H1 (cell line): ENCODE results near the gene LORICRIN. TPM values are rescaled to one million over a fixed set of nuclear protein-coding genes. Genes with fewer than 3 reads are reported as not detected.

Source experiments
- CTCF ChIA-PET: fragments of 300-600 bp; sonication (Branson Sonifier 250); formaldehyde crosslinking; loops from one replicate; lab custom pipeline; 2021; ENCODE audit not compliant: partially characterized antibody; lab: Charles Lee
- POLR2A ChIA-PET: fragments of 300-600 bp; sonication (Branson Sonifier 250); formaldehyde crosslinking; loops from one replicate; lab custom pipeline; 2021; ENCODE audit warnings: inconsistent platforms; ENCODE audit not compliant: partially characterized antibody; lab: Charles Lee
- DNase-seq, 2 experiments: peaks; one replicate each; pipeline versions ENCODE4 v3.0.0 to v3.0.0-alpha.2; 2010 to 2022; ENCODE audit warnings: low spot score in 2 of 2, low read depth in 1 of 2, mixed read lengths in 1 of 2
- FAIRE-seq: peaks from 2 replicates; lab custom pipeline; 2011; peaks lifted over from hg19 to GRCh38; lab: Jason Lieb, UNC
- H2AFZ ChIP-seq: 2 replicates; pipeline ENCODE4 v1.8.1; 2012; ENCODE audit warnings: low read length, inconsistent platforms
- H2AK5ac ChIP-seq: 2 replicates; pipeline ENCODE4 v1.6.1; 2013; ENCODE audit warnings: low read depth, low read length
- H2BK120ac ChIP-seq: replicated peaks from 2 replicates; pipeline ENCODE3; 2013; ENCODE audit warnings: low read depth, low read length, inconsistent platforms
- H2BK12ac ChIP-seq: 2 replicates; pipeline ENCODE4 v1.6.1; 2013; ENCODE audit warnings: low read depth, low read length
- H2BK15ac ChIP-seq: 2 replicates; pipeline ENCODE4 v1.6.1; 2013; ENCODE audit warnings: low read length
- H2BK20ac ChIP-seq: 2 replicates; pipeline ENCODE4 v1.6.1; 2013; ENCODE audit warnings: low read length
- H2BK5ac ChIP-seq: 2 replicates; pipeline ENCODE4 v1.6.1; 2013; ENCODE audit warnings: low read depth, low read length
- H3K14ac ChIP-seq: 2 replicates; pipeline ENCODE4 v1.6.1; 2013; ENCODE audit warnings: inconsistent platforms; ENCODE audit not compliant: insufficient read length
- H3K18ac ChIP-seq: 2 replicates; pipeline ENCODE4 v1.6.1; 2013; ENCODE audit warnings: low read length; ENCODE audit errors: extremely low read depth
- H3K23ac ChIP-seq: 2 replicates; pipeline ENCODE4 v1.6.1; 2013; ENCODE audit warnings: inconsistent platforms; ENCODE audit not compliant: insufficient read length
- H3K23me2 ChIP-seq: 2 replicates; pipeline ENCODE4 v1.6.1; 2013; ENCODE audit warnings: low read depth, low read length
- H3K27ac ChIP-seq: 2 replicates; pipeline ENCODE4 v1.6.1; 2011; ENCODE audit warnings: low read depth, low read length, inconsistent platforms
- H3K27me3 ChIP-seq, 4 experiments: replicated peaks in 1 of 4; 1 replicate in 1 of 4; 2 replicates in 3 of 4; pipeline versions ENCODE4 v1.6.1 to v1.8.1; 2011 to 2013; ENCODE audit warnings: low read length in 3 of 4, mild to moderate bottlenecking in 3 of 4, inconsistent platforms in 2 of 4, mixed read lengths in 2 of 4, moderate library complexity in 1 of 4; ENCODE audit not compliant: control insufficient read depth in 3 of 4, insufficient read depth in 3 of 4; ENCODE audit errors: extremely low read depth in 1 of 4
- H3K36me3 ChIP-seq, 4 experiments: 2 replicates each; pipeline versions ENCODE4 v1.6.1 to v1.8.1; 2011 to 2013; ENCODE audit warnings: mild to moderate bottlenecking in 4 of 4, low read length in 3 of 4, moderate library complexity in 2 of 4, control low read depth in 1 of 4, inconsistent platforms in 1 of 4; ENCODE audit not compliant: insufficient read depth in 4 of 4, control insufficient read depth in 2 of 4
- H3K4ac ChIP-seq: replicated peaks from 2 replicates; pipeline ENCODE3; 2013; ENCODE audit warnings: low read length, low read depth, mixed read lengths, inconsistent platforms; ENCODE audit not compliant: insufficient read length
- H3K4me1 ChIP-seq, 4 experiments: replicated peaks in 1 of 4; 1 replicate in 1 of 4; 2 replicates in 3 of 4; pipeline versions ENCODE4 v1.6.1 to v1.8.1; 2011 to 2013; ENCODE audit warnings: low read length in 3 of 4, inconsistent platforms in 2 of 4, mixed read lengths in 1 of 4; ENCODE audit not compliant: insufficient read depth in 4 of 4, control insufficient read depth in 3 of 4
- H3K4me2 ChIP-seq, 2 experiments: 2 replicates each; pipeline versions ENCODE4 v1.6.1 to v1.8.1; 2011 to 2013; ENCODE audit warnings: low read depth in 2 of 2, low read length in 2 of 2, control low read depth in 1 of 2, inconsistent platforms in 1 of 2, mild to moderate bottlenecking in 1 of 2; ENCODE audit not compliant: insufficient read depth in 1 of 2
- H3K4me3 ChIP-seq, 4 experiments: fragments of 200-600, 300-600 bp in 1 of 4; sonication (generic), shearing (Covaris generic), sonication (Bioruptor Twin) in 1 of 4; 2 replicates each; pipeline versions ENCODE4 v1.5.1 to v1.8.1; 2011 to 2016; ENCODE audit warnings: low read length in 4 of 4, low read depth in 3 of 4, control low read depth in 2 of 4, inconsistent platforms in 2 of 4, mild to moderate bottlenecking in 2 of 4, mixed read lengths in 1 of 4, moderate library complexity in 1 of 4; ENCODE audit not compliant: insufficient read depth in 2 of 4; ENCODE audit errors: extremely low read depth in 1 of 4
- H3K56ac ChIP-seq: replicated peaks from 2 replicates; pipeline ENCODE3; 2013; ENCODE audit warnings: low read depth, mild to moderate bottlenecking, mixed read lengths, low read length, inconsistent platforms; ENCODE audit not compliant: insufficient read length
- H3K79me1 ChIP-seq: 2 replicates; pipeline ENCODE4 v1.6.1; 2013; ENCODE audit warnings: low read depth, low read length, control low read depth
- H3K79me2 ChIP-seq, 2 experiments: 2 replicates each; pipeline versions ENCODE4 v1.6.1 to v1.8.1; 2012 to 2013; ENCODE audit warnings: low read length in 2 of 2, mild to moderate bottlenecking in 2 of 2, inconsistent platforms in 1 of 2; ENCODE audit not compliant: insufficient read depth in 2 of 2, control insufficient read depth in 1 of 2
- H3K9ac ChIP-seq, 4 experiments: replicated peaks in 1 of 4; 1 replicate in 1 of 4; 2 replicates in 3 of 4; pipeline versions ENCODE4 v1.6.1 to v1.8.1; 2011 to 2013; ENCODE audit warnings: low read depth in 3 of 4, low read length in 3 of 4, control low read depth in 2 of 4, mild to moderate bottlenecking in 2 of 4, moderate library complexity in 2 of 4, inconsistent platforms in 1 of 4; ENCODE audit errors: extremely low read depth in 1 of 4
- H3K9me3 ChIP-seq, 2 experiments: 2 replicates each; pipeline versions ENCODE4 v1.6.1 to v1.8.1; 2012 to 2013; ENCODE audit warnings: mild to moderate bottlenecking in 2 of 2, moderate library complexity in 2 of 2, control low read depth in 1 of 2, inconsistent platforms in 1 of 2, low read depth in 1 of 2, low read length in 1 of 2, mixed read lengths in 1 of 2; ENCODE audit not compliant: insufficient read depth in 2 of 2
- H4K20me1 ChIP-seq, 2 experiments: replicated peaks in 1 of 2; 2 replicates each; pipeline versions ENCODE3 to v1.8.1; 2011 to 2013; ENCODE audit warnings: inconsistent platforms in 2 of 2, low read length in 2 of 2, mild to moderate bottlenecking in 1 of 2; ENCODE audit not compliant: insufficient read depth in 2 of 2, control insufficient read depth in 1 of 2
- H4K5ac ChIP-seq: 2 replicates; pipeline ENCODE4 v1.6.1; 2013; ENCODE audit warnings: low read length, low read depth, mixed read lengths, inconsistent platforms; ENCODE audit not compliant: insufficient read length
- H4K8ac ChIP-seq: 2 replicates; pipeline ENCODE4 v1.8.0; 2013; ENCODE audit warnings: mild to moderate bottlenecking, moderate library complexity, low read length, inconsistent platforms; ENCODE audit not compliant: insufficient read depth; ENCODE audit errors: extremely low read depth
- H4K91ac ChIP-seq: replicated peaks from 2 replicates; pipeline ENCODE3; 2013; ENCODE audit warnings: low read length, mixed read lengths, inconsistent platforms; ENCODE audit not compliant: insufficient read length
- CTCF ChIP-seq, 3 experiments: IDR thresholded peaks; 1 replicate in 2 of 3; 2 replicates in 1 of 3; pipeline versions ENCODE4 v1.5.1 to v1.6.1; 2011; ENCODE audit warnings: low read length in 3 of 3, mild to moderate bottlenecking in 3 of 3, inconsistent platforms in 2 of 3, low read depth in 1 of 3, moderate library complexity in 1 of 3; ENCODE audit not compliant: insufficient read depth in 1 of 3; ENCODE audit errors: control extremely low read depth in 1 of 3
- RAD21 ChIP-seq, 2 experiments: IDR thresholded peaks in 1 of 2; conservative IDR thresholded peaks in 1 of 2; 2 replicates each; pipeline ENCODE4 v1.6.1; 2011; ENCODE audit warnings: low read depth in 2 of 2, low read length in 2 of 2, improper control_type of control experiment in 1 of 2, inconsistent platforms in 1 of 2, mild to moderate bottlenecking in 1 of 2, moderate library complexity in 1 of 2
- RFX5 ChIP-seq: IDR thresholded peaks from 2 replicates; pipeline ENCODE4 v1.6.1; 2011; ENCODE audit warnings: low read depth, low read length, improper control_type of control experiment, borderline replicate concordance
- WGBS, 2 experiments: shearing (Covaris generic) in 1 of 2; methylation state at CpG; one replicate each; pipeline versions ENCODE4 v1.1.6 to v1.1.7; 2013 to 2015; ENCODE audit warnings: low lambda C conversion rate in 2 of 2, mixed read lengths in 2 of 2, inconsistent platforms in 1 of 2, low coverage in 1 of 2, missing lambda C conversion rate in 1 of 2; ENCODE audit not compliant: insufficient replicate concordance in 2 of 2, insufficient coverage in 1 of 2, insufficient read length in 1 of 2; ENCODE audit errors: extremely low coverage in 1 of 2, missing lambda C conversion rate in 1 of 2; 5-methylcytosine and 5-hydroxymethylcytosine counted together
- polyA plus RNA-seq, 7 experiments: library from polyadenylated mRNA; depleted of rRNA in 3 of 7; stranded (reverse) in 5 of 7; unstranded in 2 of 7; fragments of >200 nt in 5 of 7; fragments of 200-250 nt in 2 of 7; gene quantifications; 1 replicate in 5 of 7; 2 replicates in 1 of 7; 4 replicates in 1 of 7; pipeline versions ENCODE4 v1.2.1 to v1.2.3, GENCODE V29; 2011 to 2013; ENCODE audit warnings: missing spikeins in 2 of 7, mixed read lengths in 2 of 7
- total RNA-seq: library from RNA; stranded (reverse); fragmentation: NEBNext Ultra II Directional; extraction: Animal tissue kit (Norgen Biotek cat#: 25700); gene quantifications from 2 replicates; pipeline ENCODE4 v1.2.1, GENCODE V29; 2021

LORICRIN gene
- total and polyA plus RNA-seq, 2 of the 8 experiments (the other 6 are each of a cell fraction or from before 2014, with no cell fraction given): not detected

GRCh38 chr1:153288634-153289275 is 29.3 kb downstream of the LORICRIN start:
- Histone ChIP-seq H3K27ac (no peak overlapping the region), H2BK20ac (no peak overlapping the region), H3K4me1 (peaks cover 0 to 5% (median 2%) of the 10 kb centered on the region in 4 experiments; a peak in 3 of 7 replicates), H2BK15ac (no peak overlapping the region), H3K9ac (no peak overlapping the region), H3K79me2 (no peaks in the 10 kb centered on the region), H3K4ac (no peak overlapping the region), H4K5ac (no peak overlapping the region), H3K23me2 (peaks cover 2% of the 10 kb centered on the region; the same call in 1 of the 2 replicates), H3K56ac (no peak overlapping the region), H4K91ac (no peak overlapping the region), H2BK5ac (no peak overlapping the region), H2BK120ac (no peak overlapping the region), H3K27me3 (no peaks in the 10 kb centered on the region; a peak in 1 of 7 replicates), H4K8ac (no peak overlapping the region), H3K18ac (no peak overlapping the region), H3K23ac (no peak overlapping the region), H2AK5ac (no peak overlapping the region), H3K9me3 (no peaks in the 10 kb centered on the region), H2BK12ac (0 out of 2 replicates have a peak overlapping the region, but pooled peaks have one; percentile 60), H3K4me3 (no peak overlapping the region), H4K20me1 (no peaks in the 10 kb centered on the region), H2AFZ (no peak overlapping the region), H3K36me3 (no peaks in the 10 kb centered on the region), H3K14ac (no peak overlapping the region), H3K79me1 (no peaks in the 10 kb centered on the region), H3K4me2 (no peak overlapping the region)
- TF ChIP-seq RFX5 (no peak), CTCF (IDR thresholded peaks at IDR 0.05; ENCODE audit: control extremely low read depth in 1 of 3, insufficient read depth in 1 of 3, low read depth in 1 of 3, low read length in 3 of 3) (peak; percentile 87 to 94 (median 92)), RAD21 (IDR thresholded peaks at IDR 0.05 in 1 of 2, conservative IDR thresholded peaks at IDR 0.05 in 1 of 2; ENCODE audit: low read depth in 2 of 2, low read length in 2 of 2) (peak; percentile 58 to 70)
- WGBS, 2 experiments: 64% methylated on average over 11 of the region's 11 CpGs; no CpG with 5 or more reads in 1 of the 2 experiments
- ChIA-PET POLR2A (interaction anchor here (0.6 kb wide), 1 partner anchor 67 kb away, joined by 3 read pairs; no protein-coding TSS in a partner anchor), CTCF (interaction anchor here (0.6 to 3.2 kb wide), 25 partner anchors 8 to 295 kb away, joined by 3 to 14 read pairs (median 4); partner anchors contain the start of gene LORICRIN)
- FAIRE-seq (no peak), DNase-seq (peak; percentile 17 to 92)
